Rectal smooth muscle tissue (tissue), 1 donor: ENCODE data around the gene ACTG1.

Experiments used
- H3K27ac ChIP-seq: one replicate; pipeline ENCODE4 v1.7.0; 2013; ENCODE audit warnings: low read depth, low read length, inconsistent platforms
- H3K27me3 ChIP-seq: one replicate; pipeline ENCODE4 v1.7.0; 2013; ENCODE audit warnings: low read length; ENCODE audit not compliant: control insufficient read depth, insufficient read depth
- H3K36me3 ChIP-seq: one replicate; pipeline ENCODE4 v1.7.0; 2013; ENCODE audit warnings: low read length; ENCODE audit not compliant: control insufficient read depth, insufficient read depth
- H3K4me1 ChIP-seq: one replicate; pipeline ENCODE4 v1.7.0; 2013; ENCODE audit warnings: low read length; ENCODE audit not compliant: control insufficient read depth, insufficient read depth
- H3K4me3 ChIP-seq: one replicate; pipeline ENCODE4 v1.7.0; 2013; ENCODE audit warnings: low read length
- H3K9ac ChIP-seq: one replicate; pipeline ENCODE4 v1.7.0; 2013; ENCODE audit warnings: low read length

Gene ACTG1

DNA sequence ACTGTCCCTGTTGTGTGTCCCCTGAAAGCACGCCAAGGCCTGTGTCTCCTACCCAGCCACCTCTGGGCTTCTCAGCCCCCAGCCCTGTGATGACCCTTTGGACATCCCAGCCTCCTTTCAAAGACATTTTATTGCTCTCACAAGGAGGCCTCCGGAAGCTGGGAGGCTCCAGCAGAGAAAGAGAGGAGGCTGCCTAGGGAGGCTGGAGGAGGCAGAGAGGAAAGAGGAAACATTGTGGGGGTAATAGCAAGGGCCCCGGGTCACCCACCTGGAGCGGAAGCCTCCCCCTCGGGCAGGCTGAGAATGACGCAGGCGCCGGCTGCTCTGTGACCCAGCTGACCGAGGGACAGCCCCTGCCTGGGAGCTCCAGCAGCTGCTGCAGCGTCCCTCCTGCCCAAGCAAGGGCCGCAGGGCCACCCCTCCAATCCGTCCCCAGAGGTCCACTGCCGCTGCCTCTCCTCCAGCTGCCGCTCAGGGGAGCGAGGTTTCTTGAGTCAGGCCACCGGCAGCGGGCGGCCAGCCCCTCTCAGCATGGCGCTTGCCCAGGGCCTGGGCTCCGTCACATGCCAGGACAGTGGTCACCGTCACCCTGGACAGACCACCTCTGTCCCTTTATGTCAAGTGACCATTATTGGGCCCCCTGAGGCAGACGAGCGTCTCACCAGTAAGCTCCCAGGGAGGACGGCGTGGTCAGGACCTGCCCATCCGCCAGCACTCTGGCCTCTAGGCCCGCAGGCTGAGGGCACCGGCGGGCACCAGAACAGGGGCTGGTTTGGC, 29.3 kb downstream of the ACTG1 start:
- Histone ChIP-seq H3K4me1 (peaks cover 2% of the 10 kb centered on the region), H3K4me3 (peak overlapping the region; percentile 38), H3K36me3 (no peaks in the 10 kb centered on the region), H3K9ac (no peak overlapping the region), H3K27ac (no peak overlapping the region), H3K27me3 (peaks cover 12% of the 10 kb centered on the region)

DNA sequence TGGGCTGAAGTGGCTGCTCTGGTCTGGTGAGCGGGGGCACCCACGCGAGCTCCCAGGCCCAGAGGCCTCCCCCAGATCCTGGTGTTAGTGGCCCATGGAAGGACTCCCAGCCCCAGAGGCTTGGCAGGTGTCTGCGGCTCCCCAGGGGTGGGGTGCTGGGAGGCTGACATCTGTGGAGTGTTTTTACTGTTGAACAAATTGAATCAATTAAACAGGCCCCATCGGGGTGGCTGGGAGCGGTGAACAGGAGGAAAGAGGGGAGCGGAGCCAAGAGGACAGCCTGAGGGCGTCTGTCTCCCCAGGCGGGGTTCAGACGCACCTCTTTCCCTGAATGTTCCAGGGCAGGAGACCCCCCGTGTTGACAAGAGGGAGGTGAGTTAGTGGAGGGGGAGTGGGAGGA, 29.9 kb downstream of the ACTG1 start:
- no peaks in the 10 kb centered on the region for H3K36me3 ChIP-seq
- H3K9ac ChIP-seq: no peak overlapping the region
- H3K4me3 ChIP-seq: no peak overlapping the region
- peaks cover 2% of the 10 kb centered on the region for H3K4me1 ChIP-seq
- no peak overlapping the region for H3K27ac ChIP-seq
- H3K27me3 ChIP-seq: peaks cover 12% of the 10 kb centered on the region

DNA sequence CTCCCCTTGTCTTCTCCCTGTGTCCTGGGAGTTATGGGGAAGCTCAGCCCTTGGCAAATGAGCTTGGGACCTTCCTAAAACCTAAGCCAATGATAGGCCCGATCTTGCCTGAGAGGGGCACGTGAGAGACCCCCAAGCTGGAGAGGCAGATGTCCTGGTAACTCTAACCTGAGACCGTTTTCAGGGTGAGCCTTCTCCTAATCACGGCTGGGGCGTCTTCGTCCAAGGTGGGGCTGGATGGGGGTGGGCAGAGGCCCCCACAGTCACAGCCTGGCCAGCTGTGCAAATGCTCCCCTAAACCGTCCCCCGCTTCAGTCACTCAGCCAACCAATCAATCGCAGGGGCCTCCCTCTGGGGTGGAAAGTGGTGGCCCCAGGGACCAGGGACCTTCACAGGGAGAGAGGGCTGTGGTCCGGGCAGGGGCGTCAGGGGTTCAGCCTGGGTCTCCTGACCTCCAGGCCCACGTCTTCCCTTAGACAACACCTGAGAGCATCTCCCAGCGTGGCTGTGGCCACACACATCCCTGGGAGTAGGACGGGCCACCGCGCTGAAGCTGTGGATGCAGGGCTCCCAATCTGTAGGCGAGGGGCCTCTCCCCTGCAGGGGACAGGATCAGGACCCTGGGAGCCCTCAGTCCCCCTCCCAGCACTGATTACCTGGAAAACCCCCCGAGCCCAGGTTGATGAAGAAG, 30.6 kb downstream of the ACTG1 start:
- Histone ChIP-seq H3K36me3 (no peaks in the 10 kb centered on the region), H3K27ac (no peak overlapping the region), H3K9ac (no peak overlapping the region), H3K4me3 (peak overlapping the region; percentile 14), H3K27me3 (peaks cover 12% of the 10 kb centered on the region), H3K4me1 (peaks cover 2% of the 10 kb centered on the region)

- Histone ChIP-seq H3K27me3 (peaks cover 12% of the 10 kb centered on the region), H3K4me3 (peak overlapping the region; percentile 32), H3K9ac (no peak overlapping the region), H3K27ac (no peak overlapping the region), H3K36me3 (no peaks in the 10 kb centered on the region), H3K4me1 (peaks cover 2% of the 10 kb centered on the region)
Observed at GRCh38 chr17:81481073-81481799, 31.4 kb downstream of the ACTG1 start.

DNA sequence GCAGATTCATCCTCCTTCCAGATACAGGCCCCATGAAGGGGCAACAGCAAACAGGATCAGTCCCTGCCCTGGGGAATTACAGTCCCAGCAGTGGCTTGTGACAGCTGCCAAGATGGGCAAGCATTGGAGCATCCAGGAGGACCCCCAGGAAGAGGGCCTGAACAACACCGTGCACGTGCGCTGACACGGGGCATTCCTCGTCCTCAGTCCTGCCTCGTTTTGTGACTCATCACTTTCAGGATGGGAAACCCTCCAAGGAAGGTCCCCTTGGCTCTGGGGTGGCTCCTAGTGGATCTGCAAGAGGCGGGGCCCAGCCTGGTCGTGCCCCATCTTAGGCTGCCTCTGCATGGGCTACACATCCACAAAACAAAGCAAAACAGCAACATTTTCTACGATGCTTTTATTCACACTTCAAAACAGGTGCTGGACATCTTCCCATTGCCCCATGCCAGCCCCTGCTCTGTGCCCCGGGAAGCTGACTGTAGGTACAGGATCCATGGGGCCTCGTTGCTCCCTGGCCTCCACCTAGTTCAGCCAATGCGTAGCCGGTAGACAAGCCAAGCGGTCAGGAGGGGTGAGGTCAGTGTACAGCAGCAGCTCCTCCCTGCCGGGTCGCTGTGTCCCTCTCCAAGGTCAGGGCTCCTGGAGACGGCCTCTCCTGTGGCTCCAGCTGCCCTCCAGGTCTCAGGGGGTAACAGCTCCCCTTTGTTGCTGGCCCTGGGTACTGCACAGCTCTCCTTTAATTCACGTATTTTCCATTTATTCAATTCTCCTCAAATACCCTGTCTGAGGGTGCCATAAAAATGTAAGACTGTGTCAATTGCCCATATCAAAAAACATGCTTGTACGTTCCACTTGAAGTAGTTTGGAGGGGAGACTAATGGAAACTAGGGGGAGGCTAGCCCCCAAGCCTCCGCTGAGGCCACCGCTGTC, 32.2 kb downstream of the ACTG1 start:
- H3K36me3 ChIP-seq: no peaks in the 10 kb centered on the region
- H3K4me3 ChIP-seq: no peak overlapping the region
- no peak overlapping the region for H3K9ac ChIP-seq
- H3K4me1 ChIP-seq: peaks cover 2% of the 10 kb centered on the region
- peaks cover 12% of the 10 kb centered on the region for H3K27me3 ChIP-seq
- H3K27ac ChIP-seq: no peak overlapping the region

- Histone ChIP-seq H3K9ac (no peak overlapping the region), H3K4me3 (no peak overlapping the region), H3K4me1 (peaks cover 2% of the 10 kb centered on the region), H3K27me3 (peaks cover 12% of the 10 kb centered on the region), H3K27ac (no peak overlapping the region), H3K36me3 (no peaks in the 10 kb centered on the region)
Observed at GRCh38 chr17:81479175-81480071, 33.2 kb downstream of the ACTG1 start.

DNA sequence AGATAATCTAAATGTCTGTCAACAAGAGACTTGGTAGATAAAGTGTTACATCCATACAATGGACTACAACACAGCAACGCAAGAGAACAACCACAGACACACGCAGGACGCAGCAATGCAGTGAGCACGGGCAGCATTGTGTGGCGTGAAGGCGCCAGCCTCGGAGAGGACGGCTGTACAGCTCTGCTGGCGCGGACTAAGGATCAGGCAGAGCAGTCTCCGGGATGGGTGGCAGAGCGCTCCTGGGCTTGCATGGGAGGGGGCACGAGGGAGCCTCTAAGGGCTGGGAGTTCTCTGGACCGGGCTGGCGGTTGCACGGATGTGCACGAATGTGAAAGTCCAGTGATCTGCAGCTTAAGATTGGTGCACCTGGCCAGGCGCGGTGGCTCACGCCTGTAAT, 34.5 kb downstream of the ACTG1 start:
- no peak overlapping the region for H3K4me3 ChIP-seq
- no peaks in the 10 kb centered on the region for H3K4me1 ChIP-seq
- peaks cover 12% of the 10 kb centered on the region for H3K27me3 ChIP-seq
- H3K9ac ChIP-seq: no peak overlapping the region
- H3K27ac ChIP-seq: no peak overlapping the region
- no peaks in the 10 kb centered on the region for H3K36me3 ChIP-seq

GRCh38 chr17:81477173-81477572, 35.4 kb downstream of the ACTG1 start:
- no peak overlapping the region for H3K4me3 ChIP-seq
- no peaks in the 10 kb centered on the region for H3K36me3 ChIP-seq
- H3K27ac ChIP-seq: no peak overlapping the region
- no peaks in the 10 kb centered on the region for H3K4me1 ChIP-seq
- peaks cover 12% of the 10 kb centered on the region for H3K27me3 ChIP-seq
- H3K9ac ChIP-seq: no peak overlapping the region

- Histone ChIP-seq H3K36me3 (no peaks in the 10 kb centered on the region), H3K27me3 (peaks cover 12% of the 10 kb centered on the region), H3K4me1 (no peaks in the 10 kb centered on the region), H3K27ac (no peak overlapping the region), H3K4me3 (no peak overlapping the region), H3K9ac (no peak overlapping the region)
Observed at GRCh38 chr17:81476635-81477034, 36.0 kb downstream of the ACTG1 start.

GRCh38 chr17:81476097-81476496, 36.5 kb downstream of the ACTG1 start:
- H3K27ac ChIP-seq: no peak overlapping the region
- H3K36me3 ChIP-seq: no peaks in the 10 kb centered on the region
- H3K4me3 ChIP-seq: no peak overlapping the region
- no peak overlapping the region for H3K9ac ChIP-seq
- no peaks in the 10 kb centered on the region for H3K4me1 ChIP-seq
- peaks cover 12% of the 10 kb centered on the region for H3K27me3 ChIP-seq

DNA sequence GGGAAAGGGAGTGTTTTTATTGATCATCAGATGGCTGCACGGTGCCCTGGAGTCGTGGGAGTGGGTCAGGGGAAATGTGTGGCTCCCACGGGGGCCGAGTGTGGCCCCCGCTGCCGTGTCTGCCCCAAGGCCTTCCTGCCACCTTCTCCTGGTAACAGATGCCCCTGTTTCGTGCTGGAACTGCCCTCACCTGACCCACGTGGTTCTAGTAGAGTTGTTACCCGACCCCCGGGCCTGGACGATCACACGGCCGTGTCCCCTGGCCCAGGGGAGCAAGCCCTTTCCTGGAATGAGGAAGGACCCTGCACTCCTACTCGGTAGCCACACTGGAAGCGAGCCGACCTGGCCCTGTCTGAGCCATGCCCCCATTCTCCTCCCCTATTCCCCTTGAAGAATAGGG, 37.6 kb downstream of the ACTG1 start:
- no peaks in the 10 kb centered on the region for H3K4me1 ChIP-seq
- no peak overlapping the region for H3K9ac ChIP-seq
- H3K36me3 ChIP-seq: no peaks in the 10 kb centered on the region
- H3K27me3 ChIP-seq: peaks cover 5% of the 10 kb centered on the region
- H3K27ac ChIP-seq: no peak overlapping the region
- H3K4me3 ChIP-seq: no peak overlapping the region
